Tibial artery (tissue), 4 donors: ENCODE data around the gene ADAMTSL2.

Experiments used
- DNase-seq, 2 donors: peaks; one replicate each; pipeline ENCODE4 v3.0.0-alpha.2; 2019
- H3K27ac ChIP-seq, 2 donors: fragments of 200-600 bp; sonication (generic) in 1 of 2; 1 replicate in 1 of 2; 2 replicates in 1 of 2; pipeline ENCODE4 v1.5.1; 2018 to 2019; ENCODE audit warnings: mild to moderate bottlenecking in 1 of 2
- H3K27me3 ChIP-seq, 2 donors: fragments of 200-600 bp; sonication (generic) in 1 of 2; one replicate each; pipeline versions ENCODE4 v1.5.1 to v1.6.0; 2016 to 2019
- H3K36me3 ChIP-seq, 3 donors: fragments of 200-600 bp; sonication (generic) in 2 of 3; one replicate each; pipeline ENCODE4 v1.5.1; 2016 to 2019; ENCODE audit warnings: mild to moderate bottlenecking in 2 of 3
- H3K4me1 ChIP-seq, 4 donors: fragments of 200-600 bp; sonication (generic) in 2 of 4; 1 replicate in 3 of 4; 2 replicates in 1 of 4; pipeline ENCODE4 v1.5.1; 2016 to 2019
- H3K4me3 ChIP-seq, 2 donors: fragments of 200-600 bp; sonication (generic) in 1 of 2; 1 replicate in 1 of 2; 2 replicates in 1 of 2; pipeline ENCODE4 v1.5.1; 2018 to 2019; ENCODE audit warnings: mild to moderate bottlenecking in 2 of 2
- H3K9me3 ChIP-seq, 3 donors: fragments of 200-600 bp; sonication (generic) in 1 of 3; one replicate each; pipeline ENCODE4 v1.5.1; 2016 to 2019
- intact Hi-C: fragments of 100-400 bp; cut with DNase I; formaldehyde crosslinking; loops from one replicate; pipeline ENCODE4 v1.15.0; 2023; ENCODE audit warnings: low total_unique reads
- TF ChIP-seq, protein P1 (sequence below), 2 experiments: fragments of 200-600 bp in 1 of 2; fragments of 450-650 bp in 1 of 2; IDR thresholded peaks; one replicate each; pipeline ENCODE4 v1.5.1; 2017 to 2019; ENCODE audit warnings: antibody characterized with exemption in 2 of 2, mild to moderate bottlenecking in 1 of 2, moderate library complexity in 1 of 2

Gene ADAMTSL2

DNA sequence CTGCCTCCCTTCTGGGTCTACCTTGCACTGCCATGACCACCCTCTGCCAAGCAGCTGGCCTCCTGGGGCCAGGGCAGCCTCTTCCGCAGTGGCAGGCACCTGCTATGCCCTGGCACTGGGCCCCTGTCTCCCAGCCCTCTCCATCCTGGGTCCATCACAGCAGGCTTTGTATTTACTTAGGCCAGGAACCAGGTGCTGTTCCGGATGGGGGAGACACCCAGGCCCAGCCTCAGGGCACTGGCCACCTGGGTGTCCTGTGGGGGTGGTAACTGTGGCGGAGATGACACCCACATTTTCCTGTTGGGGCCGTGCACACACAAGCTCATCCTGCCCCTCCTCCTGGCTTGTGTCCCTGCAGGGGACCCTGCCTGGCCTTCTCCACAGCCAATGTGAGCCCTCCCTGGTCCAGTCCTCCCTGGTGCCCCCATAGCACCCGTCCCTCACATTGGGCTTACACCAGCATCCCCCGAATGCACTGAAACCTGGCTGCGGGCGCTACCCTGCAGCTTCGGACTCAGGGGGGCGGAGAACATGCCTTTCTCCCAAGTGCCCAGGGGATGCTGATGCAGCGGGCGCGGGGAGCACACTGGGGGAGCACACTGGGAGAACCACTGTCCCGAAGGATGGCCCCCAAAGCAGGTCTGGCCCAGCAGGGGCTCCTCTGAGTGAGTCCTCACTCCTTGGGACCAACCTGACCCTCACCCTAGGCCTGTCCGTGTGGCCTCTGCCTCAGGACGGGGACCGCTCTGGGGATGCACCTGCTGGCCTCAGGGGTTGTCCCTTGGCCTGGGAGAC is 56.8 kb downstream of the ADAMTSL2 start:
- TF ChIP-seq, protein P1, sequence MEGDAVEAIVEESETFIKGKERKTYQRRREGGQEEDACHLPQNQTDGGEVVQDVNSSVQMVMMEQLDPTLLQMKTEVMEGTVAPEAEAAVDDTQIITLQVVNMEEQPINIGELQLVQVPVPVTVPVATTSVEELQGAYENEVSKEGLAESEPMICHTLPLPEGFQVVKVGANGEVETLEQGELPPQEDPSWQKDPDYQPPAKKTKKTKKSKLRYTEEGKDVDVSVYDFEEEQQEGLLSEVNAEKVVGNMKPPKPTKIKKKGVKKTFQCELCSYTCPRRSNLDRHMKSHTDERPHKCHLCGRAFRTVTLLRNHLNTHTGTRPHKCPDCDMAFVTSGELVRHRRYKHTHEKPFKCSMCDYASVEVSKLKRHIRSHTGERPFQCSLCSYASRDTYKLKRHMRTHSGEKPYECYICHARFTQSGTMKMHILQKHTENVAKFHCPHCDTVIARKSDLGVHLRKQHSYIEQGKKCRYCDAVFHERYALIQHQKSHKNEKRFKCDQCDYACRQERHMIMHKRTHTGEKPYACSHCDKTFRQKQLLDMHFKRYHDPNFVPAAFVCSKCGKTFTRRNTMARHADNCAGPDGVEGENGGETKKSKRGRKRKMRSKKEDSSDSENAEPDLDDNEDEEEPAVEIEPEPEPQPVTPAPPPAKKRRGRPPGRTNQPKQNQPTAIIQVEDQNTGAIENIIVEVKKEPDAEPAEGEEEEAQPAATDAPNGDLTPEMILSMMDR (IDR thresholded peaks at IDR 0.05), result no peak
- Histone ChIP-seq H3K27ac (no peak overlapping the region), H3K27me3 (peaks cover 0 to 72% of the 10 kb centered on the region in 2 donors), H3K9me3 (peaks cover 0 to 2% (median 1%) of the 10 kb centered on the region in 3 donors), H3K4me3 (no peak overlapping the region), H3K36me3 (no peaks in the 10 kb centered on the region), H3K4me1 (no peaks in the 10 kb centered on the region)
- intact Hi-C loops, result no loop called here
- DNase-seq, result no peak

GRCh38 chr9:133591985-133592384 is 57.5 kb downstream of the ADAMTSL2 start:
- DNase-seq, result no peak
- H3K4me3 ChIP-seq, result no peak overlapping the region
- peaks cover 0 to 9% (median 8%) of the 10 kb centered on the region in 3 donors for H3K9me3 ChIP-seq
- intact Hi-C loops, result no loop called here
- H3K36me3 ChIP-seq, result no peaks in the 10 kb centered on the region
- TF ChIP-seq, protein P1 (IDR thresholded peaks at IDR 0.05), result no peak
- peaks cover 0 to 66% of the 10 kb centered on the region in 2 donors for H3K27me3 ChIP-seq
- no peak overlapping the region for H3K27ac ChIP-seq
- H3K4me1 ChIP-seq, result no peaks in the 10 kb centered on the region

DNA sequence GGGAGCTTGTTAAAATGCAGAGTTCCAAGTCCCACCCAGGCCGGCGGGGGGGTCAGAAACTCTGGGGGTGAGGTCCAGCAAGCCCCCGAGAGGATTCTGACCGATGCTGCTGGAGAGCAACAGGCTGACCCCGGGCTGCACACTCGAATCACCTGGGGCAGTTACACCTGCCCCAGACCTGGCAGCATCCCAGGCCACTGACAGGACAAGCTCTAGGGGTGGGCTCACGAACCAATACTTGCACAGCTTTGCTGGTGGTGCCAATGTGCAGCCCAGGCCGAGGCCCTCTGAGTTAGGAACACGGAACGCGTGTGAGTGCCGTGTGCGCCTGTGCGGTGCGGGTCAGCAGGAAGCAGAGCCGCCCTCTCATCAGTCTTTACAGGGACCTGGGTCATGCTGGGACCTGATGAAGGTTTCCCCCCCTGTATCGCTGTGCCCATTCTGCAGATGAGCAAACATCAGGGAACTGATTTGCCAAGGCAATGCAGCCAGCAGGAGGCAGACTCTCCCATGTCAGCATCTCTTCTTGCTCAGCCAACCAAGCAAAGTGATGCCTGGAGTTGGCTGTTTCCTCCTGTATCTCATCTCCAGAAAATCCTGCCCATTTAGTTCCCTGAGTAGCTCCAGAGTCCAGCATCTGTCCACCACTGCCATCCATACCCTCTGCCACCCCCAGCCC is 58.4 kb downstream of the ADAMTSL2 start:
- DNase-seq, result no peak
- no peak overlapping the region for H3K27ac ChIP-seq
- H3K4me1 ChIP-seq, result no peaks in the 10 kb centered on the region
- peaks cover 0 to 60% of the 10 kb centered on the region in 2 donors for H3K27me3 ChIP-seq
- intact Hi-C loops, result no loop called here
- no peaks in the 10 kb centered on the region for H3K36me3 ChIP-seq
- peaks cover 7 to 17% (median 16%) of the 10 kb centered on the region in 3 donors for H3K9me3 ChIP-seq
- H3K4me3 ChIP-seq, result no peak overlapping the region
- TF ChIP-seq, protein P1 (IDR thresholded peaks at IDR 0.05), result no peak

GRCh38 chr9:133593587-133594253 is 59.2 kb downstream of the ADAMTSL2 start:
- intact Hi-C loops, result no loop called here
- Histone ChIP-seq H3K36me3 (no peaks in the 10 kb centered on the region), H3K27me3 (peaks cover 0 to 60% of the 10 kb centered on the region in 2 donors), H3K27ac (no peak overlapping the region), H3K9me3 (peaks cover 7 to 25% (median 22%) of the 10 kb centered on the region in 3 donors), H3K4me3 (no peak overlapping the region), H3K4me1 (no peaks in the 10 kb centered on the region)
- TF ChIP-seq, protein P1 (IDR thresholded peaks at IDR 0.05), result no peak
- no peak for DNase-seq

DNA sequence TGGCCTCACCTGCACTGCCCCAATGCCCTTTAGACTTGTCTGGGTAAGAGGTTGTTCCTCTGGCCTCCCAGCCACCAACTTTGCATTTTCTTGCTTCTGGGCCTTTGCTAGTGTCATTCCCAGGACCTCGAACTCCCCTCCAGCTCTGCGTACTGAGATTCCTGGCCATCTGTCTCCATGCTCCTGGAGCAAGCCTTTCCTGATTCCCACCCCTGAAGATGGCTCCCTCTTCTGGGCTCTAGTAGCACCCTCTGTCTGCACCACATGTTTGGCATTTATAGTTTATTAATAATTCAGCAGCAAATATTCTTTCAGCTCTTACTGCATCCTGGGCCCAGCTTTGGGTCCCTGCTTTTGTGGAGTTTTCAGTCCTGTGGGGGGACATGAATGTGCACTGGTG is 59.8 kb downstream of the ADAMTSL2 start:
- TF ChIP-seq, protein P1 (IDR thresholded peaks at IDR 0.05), result no peak
- Histone ChIP-seq H3K4me1 (no peaks in the 10 kb centered on the region), H3K4me3 (no peak overlapping the region), H3K27ac (no peak overlapping the region), H3K9me3 (peaks cover 7 to 28% (median 22%) of the 10 kb centered on the region in 3 donors), H3K36me3 (no peaks in the 10 kb centered on the region), H3K27me3 (peaks cover 0 to 58% of the 10 kb centered on the region in 2 donors)
- no peak for DNase-seq
- intact Hi-C loops, result no loop called here
